Measurements from ENCODE around the gene HS3ST3A1.

GRCh38 chr17:13491916-13492736 is 109.6 kb downstream of the HS3ST3A1 start:
- TF ChIP-seq CTCF (IDR thresholded peaks at IDR 0.05) (no peak), EP300 (IDR thresholded peaks at IDR 0.05) (no peak), POLR2A (IDR thresholded peaks at IDR 0.05) (no peak), POLR2AphosphoS5 (IDR thresholded peaks at IDR 0.05) (no peak)
